Panc1 (cell line): ENCODE data around the gene C2CD4A. TPM values are rescaled to one million over a fixed set of nuclear protein-coding genes. Genes with fewer than 3 reads are reported as not detected.

ENCODE experiments used
- ATAC-seq: fragments of 200-7000 bp; cut with Tn5 transposase; 2 replicates; pipeline ENCODE4 v1.9.1; 2020; ENCODE audit warnings: mild to moderate bottlenecking, moderate library complexity
- BruUV-seq: library from RNA; stranded (reverse); fragments of 400-500 nt; replicated peaks from 2 replicates; lab custom pipeline; 2021; lab: Mats Ljungman, UMichigan
- CTCF ChIA-PET: fragments of 300-600 bp; sonication (Branson Sonifier 250); formaldehyde crosslinking; loops from one replicate; lab custom pipeline; 2022; ENCODE audit warnings: antibody characterized with exemption; lab: Charles Lee
- POLR2A ChIA-PET: fragments of 300-600 bp; sonication (Branson Sonifier 250); formaldehyde crosslinking; loops from one replicate; lab custom pipeline; 2022; ENCODE audit warnings: antibody characterized with exemption; lab: Charles Lee
- DNase-seq: peaks from one replicate; pipeline ENCODE4 v3.0.0-alpha.2; 2010; ENCODE audit warnings: low read depth, low spot score
- H3K27ac ChIP-seq: 2 replicates; pipeline ENCODE4 v1.5.1; 2011; ENCODE audit warnings: mild to moderate bottlenecking, low read length, inconsistent platforms
- H3K27me3 ChIP-seq: fragments of 200-500 bp; sonication (Bioruptor generic); 2 replicates; pipeline ENCODE4 v1.6.0; 2014; ENCODE audit warnings: low read length, inconsistent platforms; ENCODE audit not compliant: control insufficient read depth, insufficient read depth
- H3K36me3 ChIP-seq: fragments of 200-500 bp; sonication (Bioruptor generic); 2 replicates; pipeline ENCODE4 v1.5.1; 2014; ENCODE audit warnings: inconsistent platforms, mild to moderate bottlenecking, low read length, moderate library complexity; ENCODE audit not compliant: control insufficient read depth, insufficient read depth
- H3K4me1 ChIP-seq: 2 replicates; pipeline ENCODE4 v1.5.1; 2011; ENCODE audit warnings: inconsistent platforms, mild to moderate bottlenecking, low read length, moderate library complexity; ENCODE audit not compliant: control insufficient read depth, insufficient read depth
- H3K4me3 ChIP-seq, 2 experiments: 2 replicates each; pipeline ENCODE4 v1.5.1; 2011 to 2012; ENCODE audit warnings: low read depth in 2 of 2, low read length in 2 of 2, mild to moderate bottlenecking in 2 of 2, inconsistent platforms in 1 of 2, moderate library complexity in 1 of 2
- H3K9me3 ChIP-seq: fragments of 200-500 bp; sonication (Bioruptor generic); 2 replicates; pipeline ENCODE4 v1.5.1; 2014; ENCODE audit warnings: low read depth, mild to moderate bottlenecking, inconsistent platforms, low read length, moderate library complexity; ENCODE audit not compliant: control insufficient read depth, insufficient read depth
- POLR2AphosphoS5 ChIP-seq: IDR thresholded peaks from 2 replicates; pipeline ENCODE4 v1.6.1; 2012; ENCODE audit warnings: mild to moderate bottlenecking, low read depth, low read length, moderate library complexity
- SIN3A ChIP-seq: IDR thresholded peaks from 2 replicates; pipeline ENCODE4 v1.6.1; 2012; ENCODE audit warnings: low read depth, mild to moderate bottlenecking, low read length, moderate library complexity, borderline replicate concordance; ENCODE audit not compliant: insufficient read depth
- TCF7L2 ChIP-seq: IDR thresholded peaks from 2 replicates; pipeline ENCODE4 v1.6.1; 2011; ENCODE audit warnings: mild to moderate bottlenecking, low read depth, low read length, inconsistent platforms
- in situ Hi-C: cut with HindIII; loops from 2 replicates; pipeline ENCODE4 v1.10.0; 2016; ENCODE audit warnings: low sequenced_read_pairs, low pct_unique_long_range_greater_than_20kb
- intact Hi-C: fragments of 100-400 bp; cut with micrococcal nuclease; formaldehyde crosslinking; loops from one replicate; pipeline ENCODE4 v1.10.0; 2022; ENCODE audit not compliant: unreplicated experiment
- total RNA-seq: library from RNA; stranded (reverse); gene quantifications from one replicate; pipeline ENCODE4 v1.2.1, GENCODE V29; 2021; ENCODE audit not compliant: unreplicated experiment
- TF ChIP-seq, protein P1 (sequence below): fragments of 450-650 bp; IDR thresholded peaks from 2 replicates; pipeline ENCODE4 v1.5.1; 2017; ENCODE audit warnings: mild to moderate bottlenecking
- TF ChIP-seq, protein P2 (sequence below), 2 experiments: IDR thresholded peaks; 2 replicates each; pipeline ENCODE4 v1.6.1; 2011 to 2012; ENCODE audit warnings: low read depth in 2 of 2, control low read depth in 1 of 2, low read length in 1 of 2, mild to moderate bottlenecking in 1 of 2, moderate library complexity in 1 of 2; ENCODE audit not compliant: insufficient read depth in 1 of 2

C2CD4A gene
- total RNA-seq, 1 experiment from 2014 or later, result 0.15 TPM

GRCh38 chr15:62107571-62108121 lies 40.9 kb downstream of the C2CD4A start:
- ChIA-PET CTCF (no interaction called here), POLR2A (no interaction called here)
- no TSS peak for BruUV-seq
- no peak for TF ChIP-seq POLR2AphosphoS5
- ATAC-seq (no peak), DNase-seq (no peak)
- in situ Hi-C loops, result no loop called here
- H3K4me3 ChIP-seq, result no peak overlapping the region
- intact Hi-C loops, result no loop called here
- no peaks in the 10 kb centered on the region for H3K9me3 ChIP-seq
- H3K36me3 ChIP-seq, result no peaks in the 10 kb centered on the region
- H3K4me1 ChIP-seq, result no peaks in the 10 kb centered on the region
- no peaks in the 10 kb centered on the region for H3K27me3 ChIP-seq
- no peak overlapping the region for H3K27ac ChIP-seq

DNA sequence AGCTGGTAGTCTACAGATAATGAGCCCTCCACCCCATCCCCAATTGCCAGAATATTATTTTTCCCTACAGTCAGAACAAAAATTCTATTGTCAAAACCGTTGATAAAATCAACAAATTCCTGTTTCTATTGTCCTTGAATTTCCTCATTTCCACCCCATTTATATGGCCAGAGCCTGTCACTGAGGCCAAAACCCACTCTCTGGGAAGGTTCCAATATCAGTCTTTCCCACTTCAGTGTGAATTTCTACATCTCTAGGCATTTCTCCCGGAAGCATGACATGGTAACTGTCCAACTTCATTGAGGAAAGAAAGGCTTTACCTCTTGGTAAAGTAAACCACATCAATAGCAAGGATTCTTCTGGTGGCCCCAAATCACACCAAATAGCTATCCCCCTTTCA lies 41.6 kb downstream of the C2CD4A start:
- H3K27me3 ChIP-seq, result no peaks in the 10 kb centered on the region
- no peaks in the 10 kb centered on the region for H3K36me3 ChIP-seq
- TF ChIP-seq TCF7L2 (no peak), POLR2AphosphoS5 (no peak), SIN3A (no peak)
- TF ChIP-seq, protein P1, sequence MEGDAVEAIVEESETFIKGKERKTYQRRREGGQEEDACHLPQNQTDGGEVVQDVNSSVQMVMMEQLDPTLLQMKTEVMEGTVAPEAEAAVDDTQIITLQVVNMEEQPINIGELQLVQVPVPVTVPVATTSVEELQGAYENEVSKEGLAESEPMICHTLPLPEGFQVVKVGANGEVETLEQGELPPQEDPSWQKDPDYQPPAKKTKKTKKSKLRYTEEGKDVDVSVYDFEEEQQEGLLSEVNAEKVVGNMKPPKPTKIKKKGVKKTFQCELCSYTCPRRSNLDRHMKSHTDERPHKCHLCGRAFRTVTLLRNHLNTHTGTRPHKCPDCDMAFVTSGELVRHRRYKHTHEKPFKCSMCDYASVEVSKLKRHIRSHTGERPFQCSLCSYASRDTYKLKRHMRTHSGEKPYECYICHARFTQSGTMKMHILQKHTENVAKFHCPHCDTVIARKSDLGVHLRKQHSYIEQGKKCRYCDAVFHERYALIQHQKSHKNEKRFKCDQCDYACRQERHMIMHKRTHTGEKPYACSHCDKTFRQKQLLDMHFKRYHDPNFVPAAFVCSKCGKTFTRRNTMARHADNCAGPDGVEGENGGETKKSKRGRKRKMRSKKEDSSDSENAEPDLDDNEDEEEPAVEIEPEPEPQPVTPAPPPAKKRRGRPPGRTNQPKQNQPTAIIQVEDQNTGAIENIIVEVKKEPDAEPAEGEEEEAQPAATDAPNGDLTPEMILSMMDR, result no peak
- TF ChIP-seq, protein P2, sequence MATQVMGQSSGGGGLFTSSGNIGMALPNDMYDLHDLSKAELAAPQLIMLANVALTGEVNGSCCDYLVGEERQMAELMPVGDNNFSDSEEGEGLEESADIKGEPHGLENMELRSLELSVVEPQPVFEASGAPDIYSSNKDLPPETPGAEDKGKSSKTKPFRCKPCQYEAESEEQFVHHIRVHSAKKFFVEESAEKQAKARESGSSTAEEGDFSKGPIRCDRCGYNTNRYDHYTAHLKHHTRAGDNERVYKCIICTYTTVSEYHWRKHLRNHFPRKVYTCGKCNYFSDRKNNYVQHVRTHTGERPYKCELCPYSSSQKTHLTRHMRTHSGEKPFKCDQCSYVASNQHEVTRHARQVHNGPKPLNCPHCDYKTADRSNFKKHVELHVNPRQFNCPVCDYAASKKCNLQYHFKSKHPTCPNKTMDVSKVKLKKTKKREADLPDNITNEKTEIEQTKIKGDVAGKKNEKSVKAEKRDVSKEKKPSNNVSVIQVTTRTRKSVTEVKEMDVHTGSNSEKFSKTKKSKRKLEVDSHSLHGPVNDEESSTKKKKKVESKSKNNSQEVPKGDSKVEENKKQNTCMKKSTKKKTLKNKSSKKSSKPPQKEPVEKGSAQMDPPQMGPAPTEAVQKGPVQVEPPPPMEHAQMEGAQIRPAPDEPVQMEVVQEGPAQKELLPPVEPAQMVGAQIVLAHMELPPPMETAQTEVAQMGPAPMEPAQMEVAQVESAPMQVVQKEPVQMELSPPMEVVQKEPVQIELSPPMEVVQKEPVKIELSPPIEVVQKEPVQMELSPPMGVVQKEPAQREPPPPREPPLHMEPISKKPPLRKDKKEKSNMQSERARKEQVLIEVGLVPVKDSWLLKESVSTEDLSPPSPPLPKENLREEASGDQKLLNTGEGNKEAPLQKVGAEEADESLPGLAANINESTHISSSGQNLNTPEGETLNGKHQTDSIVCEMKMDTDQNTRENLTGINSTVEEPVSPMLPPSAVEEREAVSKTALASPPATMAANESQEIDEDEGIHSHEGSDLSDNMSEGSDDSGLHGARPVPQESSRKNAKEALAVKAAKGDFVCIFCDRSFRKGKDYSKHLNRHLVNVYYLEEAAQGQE (IDR thresholded peaks at IDR 0.05; ENCODE audit: insufficient read depth in 1 of 2, low read depth in 2 of 2, low read length in 1 of 2), result no peak
- H3K4me3 ChIP-seq, result no peak overlapping the region
- in situ Hi-C loops, result no loop called here
- no peaks in the 10 kb centered on the region for H3K4me1 ChIP-seq
- intact Hi-C loops, result no loop called here
- BruUV-seq, result no TSS peak
- no peak for ATAC-seq
- ChIA-PET POLR2A (no interaction called here), CTCF (no interaction called here)
- no peak overlapping the region for H3K27ac ChIP-seq
- no peaks in the 10 kb centered on the region for H3K9me3 ChIP-seq
- DNase-seq, result no peak

DNA sequence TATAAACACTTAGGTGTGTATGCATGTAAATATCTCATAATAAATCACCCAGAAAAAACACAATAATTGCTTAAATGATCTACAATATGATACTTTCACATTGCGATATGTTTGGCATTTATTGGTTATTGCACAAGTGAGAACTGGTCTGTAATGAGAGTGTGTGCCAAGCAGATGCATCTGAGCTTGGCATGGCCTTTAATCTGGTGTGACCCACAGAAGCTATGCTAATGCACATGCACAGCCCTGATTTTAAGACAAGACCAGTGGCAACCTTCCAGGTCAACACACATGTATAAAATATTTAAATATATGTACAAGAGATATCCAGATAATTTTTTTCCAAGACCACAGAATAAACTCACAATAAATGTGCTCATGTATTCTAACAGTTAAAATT lies 42.7 kb downstream of the C2CD4A start:
- DNase-seq, result no peak
- BruUV-seq, result no TSS peak
- Histone ChIP-seq H3K4me1 (no peaks in the 10 kb centered on the region), H3K36me3 (no peaks in the 10 kb centered on the region), H3K27ac (no peak overlapping the region), H3K9me3 (no peaks in the 10 kb centered on the region), H3K27me3 (no peaks in the 10 kb centered on the region), H3K4me3 (no peak overlapping the region)
- CTCF ChIA-PET, result no interaction called here
- intact Hi-C loops (no loop called here), in situ Hi-C loops (no loop called here)
- ATAC-seq, result no peak
- POLR2A ChIA-PET, result no interaction called here
- TF ChIP-seq POLR2AphosphoS5, result no peak
- TF ChIP-seq, protein P2 (IDR thresholded peaks at IDR 0.05; ENCODE audit: insufficient read depth in 1 of 2, low read depth in 2 of 2, low read length in 1 of 2), result no peak
